ENCODE results near the gene CH25H.

- no peak for TF ChIP-seq POLR2A (IDR thresholded peaks at IDR 0.05)
- no peak for TF ChIP-seq POLR2AphosphoS5 (IDR thresholded peaks at IDR 0.05; ENCODE audit: insufficient read depth in 1 of 2, low read depth in 1 of 2)
- TF ChIP-seq, protein P1, sequence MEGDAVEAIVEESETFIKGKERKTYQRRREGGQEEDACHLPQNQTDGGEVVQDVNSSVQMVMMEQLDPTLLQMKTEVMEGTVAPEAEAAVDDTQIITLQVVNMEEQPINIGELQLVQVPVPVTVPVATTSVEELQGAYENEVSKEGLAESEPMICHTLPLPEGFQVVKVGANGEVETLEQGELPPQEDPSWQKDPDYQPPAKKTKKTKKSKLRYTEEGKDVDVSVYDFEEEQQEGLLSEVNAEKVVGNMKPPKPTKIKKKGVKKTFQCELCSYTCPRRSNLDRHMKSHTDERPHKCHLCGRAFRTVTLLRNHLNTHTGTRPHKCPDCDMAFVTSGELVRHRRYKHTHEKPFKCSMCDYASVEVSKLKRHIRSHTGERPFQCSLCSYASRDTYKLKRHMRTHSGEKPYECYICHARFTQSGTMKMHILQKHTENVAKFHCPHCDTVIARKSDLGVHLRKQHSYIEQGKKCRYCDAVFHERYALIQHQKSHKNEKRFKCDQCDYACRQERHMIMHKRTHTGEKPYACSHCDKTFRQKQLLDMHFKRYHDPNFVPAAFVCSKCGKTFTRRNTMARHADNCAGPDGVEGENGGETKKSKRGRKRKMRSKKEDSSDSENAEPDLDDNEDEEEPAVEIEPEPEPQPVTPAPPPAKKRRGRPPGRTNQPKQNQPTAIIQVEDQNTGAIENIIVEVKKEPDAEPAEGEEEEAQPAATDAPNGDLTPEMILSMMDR (IDR thresholded peaks at IDR 0.05): no peak
These were observed 9.6 kb downstream of the CH25H start for GRCh38 chr10:89197473-89197872.

All from vagina (tissue), 2 donors.